KOPT-K1 (cell line): ENCODE measurements around the gene GLB1L3.

Experiments
- H3K27ac ChIP-seq: fragments of 200-600 bp; sonication (generic); 2 replicates; pipeline ENCODE4 v1.5.1; 2016; ENCODE audit warnings: antibody characterized with exemption, mild to moderate bottlenecking, low read depth, low read length; ENCODE audit not compliant: poor library complexity, severe bottlenecking
- H3K36me3 ChIP-seq: fragments of 200-600 bp; sonication (generic); 2 replicates; pipeline ENCODE4 v1.5.1; 2017; ENCODE audit warnings: antibody characterized with exemption, mild to moderate bottlenecking, low read length, moderate library complexity; ENCODE audit not compliant: insufficient read depth
- H3K9me3 ChIP-seq: fragments of 200-600 bp; sonication (generic); 2 replicates; pipeline ENCODE4 v1.5.1; 2017; ENCODE audit warnings: antibody characterized with exemption, low read length, mild to moderate bottlenecking; ENCODE audit not compliant: insufficient read depth, poor library complexity, severe bottlenecking

Gene GLB1L3

GRCh38 chr11:134349109-134349801 is 73.1 kb downstream of the GLB1L3 start:
- H3K36me3 ChIP-seq: no peaks in the 10 kb centered on the region
- no peak overlapping the region for H3K27ac ChIP-seq
- H3K9me3 ChIP-seq: peaks cover 4% of the 10 kb centered on the region

GRCh38 chr11:134349802-134350355 is 73.7 kb downstream of the GLB1L3 start:
- Histone ChIP-seq H3K9me3 (peaks cover 4% of the 10 kb centered on the region), H3K27ac (no peak overlapping the region), H3K36me3 (no peaks in the 10 kb centered on the region)

- no peaks in the 10 kb centered on the region for H3K36me3 ChIP-seq
- no peak overlapping the region for H3K27ac ChIP-seq
- H3K9me3 ChIP-seq: peaks cover 4% of the 10 kb centered on the region
Observed at GRCh38 chr11:134350381-134350780, 74.2 kb downstream of the GLB1L3 start.

GRCh38 chr11:134352111-134352510 is 75.9 kb downstream of the GLB1L3 start:
- H3K27ac ChIP-seq: no peak overlapping the region

GRCh38 chr11:134355136-134355535 is 79.0 kb downstream of the GLB1L3 start:
- Histone ChIP-seq H3K27ac (no peak overlapping the region), H3K36me3 (no peaks in the 10 kb centered on the region), H3K9me3 (peaks cover 4% of the 10 kb centered on the region)

More at GRCh38 chr11:134352111-134352510, 75.9 kb downstream of the GLB1L3 start:
- Histone ChIP-seq H3K9me3 (peaks cover 4% of the 10 kb centered on the region), H3K36me3 (no peaks in the 10 kb centered on the region)

- H3K27ac ChIP-seq: no peak overlapping the region
- H3K9me3 ChIP-seq: peaks cover 4% of the 10 kb centered on the region
- no peaks in the 10 kb centered on the region for H3K36me3 ChIP-seq
Observed at GRCh38 chr11:134355656-134356055, 79.5 kb downstream of the GLB1L3 start.

- Histone ChIP-seq H3K27ac (no peak overlapping the region), H3K9me3 (peaks cover 4% of the 10 kb centered on the region), H3K36me3 (no peaks in the 10 kb centered on the region)
Observed at GRCh38 chr11:134356656-134357544, 80.7 kb downstream of the GLB1L3 start.

- Histone ChIP-seq H3K9me3 (peaks cover 4% of the 10 kb centered on the region), H3K27ac (no peak overlapping the region), H3K36me3 (no peaks in the 10 kb centered on the region)
Observed at GRCh38 chr11:134357545-134357839, 81.3 kb downstream of the GLB1L3 start.

GRCh38 chr11:134358165-134358855 is 82.1 kb downstream of the GLB1L3 start:
- Histone ChIP-seq H3K27ac (no peak overlapping the region), H3K36me3 (no peaks in the 10 kb centered on the region), H3K9me3 (peaks cover 4% of the 10 kb centered on the region)

GRCh38 chr11:134358856-134359490 is 82.8 kb downstream of the GLB1L3 start:
- Histone ChIP-seq H3K27ac (no peak overlapping the region), H3K36me3 (no peaks in the 10 kb centered on the region), H3K9me3 (peaks cover 1% of the 10 kb centered on the region)

GRCh38 chr11:134359646-134360045 is 83.5 kb downstream of the GLB1L3 start:
- Histone ChIP-seq H3K36me3 (no peaks in the 10 kb centered on the region), H3K27ac (no peak overlapping the region), H3K9me3 (no peaks in the 10 kb centered on the region)

GRCh38 chr11:134360050-134360835 is 84.1 kb downstream of the GLB1L3 start:
- Histone ChIP-seq H3K36me3 (no peaks in the 10 kb centered on the region), H3K9me3 (no peaks in the 10 kb centered on the region), H3K27ac (no peak overlapping the region)

- Histone ChIP-seq H3K36me3 (no peaks in the 10 kb centered on the region), H3K9me3 (no peaks in the 10 kb centered on the region), H3K27ac (peak overlapping the region; percentile 23)
Observed at GRCh38 chr11:134361661-134362060, 85.5 kb downstream of the GLB1L3 start.
